ENCODE data around the gene FGFR3.

DNA sequence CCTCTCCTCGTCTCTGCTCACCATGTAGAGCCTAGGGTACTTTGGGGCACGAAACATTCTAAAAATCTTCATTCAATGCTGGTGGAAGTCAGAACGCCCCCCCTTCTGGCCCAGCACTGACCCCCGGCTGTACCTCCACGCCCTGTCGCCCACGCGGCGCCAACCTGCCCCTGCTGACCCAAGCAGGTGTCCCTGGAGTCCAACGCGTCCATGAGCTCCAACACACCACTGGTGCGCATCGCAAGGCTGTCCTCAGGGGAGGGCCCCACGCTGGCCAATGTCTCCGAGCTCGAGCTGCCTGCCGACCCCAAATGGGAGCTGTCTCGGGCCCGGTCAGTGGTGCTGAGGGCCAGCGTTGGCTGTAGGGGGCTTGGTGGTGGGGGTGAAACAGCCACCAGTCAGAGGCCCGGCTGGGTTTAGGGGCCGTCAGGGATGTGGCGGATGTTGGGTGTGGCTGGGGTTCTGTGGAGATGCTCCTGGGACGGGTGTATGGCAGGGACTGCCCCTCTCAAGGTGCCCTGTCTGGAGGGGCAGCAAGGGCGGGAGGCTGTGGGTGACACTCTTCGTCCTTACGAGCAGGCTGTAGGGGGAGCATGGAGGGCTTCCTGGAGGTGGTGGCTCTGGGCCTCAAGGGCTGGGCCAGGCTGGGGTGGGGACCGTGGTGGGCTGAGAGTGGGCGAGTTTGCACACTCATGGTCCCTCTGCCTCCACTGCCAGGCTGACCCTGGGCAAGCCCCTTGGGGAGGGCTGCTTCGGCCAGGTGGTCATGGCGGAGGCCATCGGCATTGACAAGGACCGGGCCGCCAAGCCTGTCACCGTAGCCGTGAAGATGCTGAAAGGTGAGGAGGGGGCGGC is 11.8 kb downstream of the FGFR3 start:
- TF ChIP-seq ESRRA (IDR thresholded peaks at IDR 0.05; ENCODE audit: low read length) (no peak), HDAC2 (IDR thresholded peaks at IDR 0.05) (no peak), TARDBP (IDR thresholded peaks at IDR 0.05; ENCODE audit: borderline replicate concordance) (no peak), SREBF2 (IDR thresholded peaks at IDR 0.05; ENCODE audit: low read length) (no peak), BMI1 (IDR thresholded peaks at IDR 0.05; ENCODE audit: borderline replicate concordance) (no peak), RAD51 (IDR thresholded peaks at IDR 0.05) (no peak), EZH2 (IDR thresholded peaks at IDR 0.05; ENCODE audit: borderline replicate concordance, control insufficient read depth, low read depth, low read length) (no peak), RBBP5 (conservative IDR thresholded peaks at IDR 0.05) (no peak), PAX5 (IDR thresholded peaks at IDR 0.05; ENCODE audit: borderline replicate concordance, low read depth, low read length) (no peak), NR2C1 (IDR thresholded peaks at IDR 0.05) (no peak)
- TF ChIP-seq, protein P1, sequence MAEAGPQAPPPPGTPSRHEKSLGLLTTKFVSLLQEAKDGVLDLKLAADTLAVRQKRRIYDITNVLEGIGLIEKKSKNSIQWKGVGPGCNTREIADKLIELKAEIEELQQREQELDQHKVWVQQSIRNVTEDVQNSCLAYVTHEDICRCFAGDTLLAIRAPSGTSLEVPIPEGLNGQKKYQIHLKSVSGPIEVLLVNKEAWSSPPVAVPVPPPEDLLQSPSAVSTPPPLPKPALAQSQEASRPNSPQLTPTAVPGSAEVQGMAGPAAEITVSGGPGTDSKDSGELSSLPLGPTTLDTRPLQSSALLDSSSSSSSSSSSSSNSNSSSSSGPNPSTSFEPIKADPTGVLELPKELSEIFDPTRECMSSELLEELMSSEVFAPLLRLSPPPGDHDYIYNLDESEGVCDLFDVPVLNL (IDR thresholded peaks at IDR 0.05; ENCODE audit: low read depth, low read length): no peak
- TF ChIP-seq, protein P2, sequence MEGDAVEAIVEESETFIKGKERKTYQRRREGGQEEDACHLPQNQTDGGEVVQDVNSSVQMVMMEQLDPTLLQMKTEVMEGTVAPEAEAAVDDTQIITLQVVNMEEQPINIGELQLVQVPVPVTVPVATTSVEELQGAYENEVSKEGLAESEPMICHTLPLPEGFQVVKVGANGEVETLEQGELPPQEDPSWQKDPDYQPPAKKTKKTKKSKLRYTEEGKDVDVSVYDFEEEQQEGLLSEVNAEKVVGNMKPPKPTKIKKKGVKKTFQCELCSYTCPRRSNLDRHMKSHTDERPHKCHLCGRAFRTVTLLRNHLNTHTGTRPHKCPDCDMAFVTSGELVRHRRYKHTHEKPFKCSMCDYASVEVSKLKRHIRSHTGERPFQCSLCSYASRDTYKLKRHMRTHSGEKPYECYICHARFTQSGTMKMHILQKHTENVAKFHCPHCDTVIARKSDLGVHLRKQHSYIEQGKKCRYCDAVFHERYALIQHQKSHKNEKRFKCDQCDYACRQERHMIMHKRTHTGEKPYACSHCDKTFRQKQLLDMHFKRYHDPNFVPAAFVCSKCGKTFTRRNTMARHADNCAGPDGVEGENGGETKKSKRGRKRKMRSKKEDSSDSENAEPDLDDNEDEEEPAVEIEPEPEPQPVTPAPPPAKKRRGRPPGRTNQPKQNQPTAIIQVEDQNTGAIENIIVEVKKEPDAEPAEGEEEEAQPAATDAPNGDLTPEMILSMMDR (IDR thresholded peaks at IDR 0.05 in 2 of 3, conservative IDR thresholded peaks at IDR 0.05 in 1 of 3; ENCODE audit: control insufficient read depth in 2 of 3, extremely low read depth in 1 of 3, insufficient read depth in 1 of 3, low read depth in 3 of 3, low read length in 3 of 3): no peak
